CD14-positive monocyte (primary cell): Measurements from ENCODE around the gene CREBL2. TPM values are rescaled to one million over a fixed set of nuclear protein-coding genes. Genes with fewer than 3 reads are reported as not detected.

ENCODE experiments used
- DNase-seq, 3 donors: peaks; one replicate each; pipeline ENCODE4 v3.0.0-alpha.2; 2011 to 2022
- H2AFZ ChIP-seq: 2 replicates; pipeline ENCODE4 v1.6.0; 2012; ENCODE audit warnings: mild to moderate bottlenecking, low read depth, low read length, inconsistent platforms; ENCODE audit not compliant: insufficient read depth, poor library complexity, severe bottlenecking
- H3K27ac ChIP-seq, 2 donors: 1 replicate in 1 of 2; 2 replicates in 1 of 2; pipeline ENCODE4 v1.5.1; 2012 to 2013; ENCODE audit warnings: low read length in 2 of 2, control low read depth in 1 of 2, inconsistent platforms in 1 of 2, low read depth in 1 of 2, mild to moderate bottlenecking in 1 of 2
- H3K27me3 ChIP-seq, 2 donors: one replicate each; pipeline versions ENCODE4 v1.6.0 to v1.6.1; 2011 to 2013; ENCODE audit warnings: low read length in 2 of 2; ENCODE audit not compliant: control insufficient read depth in 2 of 2, insufficient read depth in 2 of 2
- H3K36me3 ChIP-seq, 2 donors: replicated peaks in 1 of 2; 1 replicate in 1 of 2; 2 replicates in 1 of 2; pipeline versions ENCODE4 v1.5.1 to v1.6.1; 2012 to 2013; ENCODE audit warnings: low read length in 2 of 2, control low read depth in 1 of 2, inconsistent platforms in 1 of 2, mild to moderate bottlenecking in 1 of 2; ENCODE audit not compliant: insufficient read depth in 2 of 2, control insufficient read depth in 1 of 2
- H3K4me1 ChIP-seq, 2 donors: 1 replicate in 1 of 2; 2 replicates in 1 of 2; pipeline versions ENCODE4 v1.5.1 to v1.6.1; 2012 to 2013; ENCODE audit warnings: low read length in 2 of 2, control low read depth in 1 of 2, inconsistent platforms in 1 of 2, mild to moderate bottlenecking in 1 of 2, moderate library complexity in 1 of 2; ENCODE audit not compliant: insufficient read depth in 2 of 2, control insufficient read depth in 1 of 2
- H3K4me2 ChIP-seq: replicated peaks from 2 replicates; pipeline ENCODE3; 2012; ENCODE audit warnings: low read length, moderate library complexity, mild to moderate bottlenecking; ENCODE audit not compliant: poor library complexity, severe bottlenecking; ENCODE audit errors: extremely low read depth
- H3K4me3 ChIP-seq, 3 experiments: fragments of 200-600 bp in 1 of 3; sonication (generic) in 1 of 3; replicated peaks in 1 of 3; 1 replicate in 2 of 3; 2 replicates in 1 of 3; pipeline ENCODE4 v1.5.1; 2011 to 2013; ENCODE audit warnings: low read length in 3 of 3, mild to moderate bottlenecking in 3 of 3, control low read depth in 2 of 3, low read depth in 2 of 3, inconsistent platforms in 1 of 3, moderate library complexity in 1 of 3
- H3K79me2 ChIP-seq: 2 replicates; pipeline ENCODE4 v1.6.0; 2012; ENCODE audit warnings: mild to moderate bottlenecking, control low read depth, inconsistent platforms, low read length, moderate library complexity; ENCODE audit not compliant: insufficient read depth
- H3K9ac ChIP-seq: 2 replicates; pipeline ENCODE4 v1.6.0; 2017; ENCODE audit warnings: low read length, mild to moderate bottlenecking; ENCODE audit not compliant: insufficient read depth, poor library complexity, severe bottlenecking
- H3K9me3 ChIP-seq, 2 donors: replicated peaks in 1 of 2; 1 replicate in 1 of 2; 2 replicates in 1 of 2; pipeline versions ENCODE4 v1.5.1 to v1.6.1; 2012 to 2013; ENCODE audit warnings: low read length in 2 of 2, control low read depth in 1 of 2; ENCODE audit not compliant: control insufficient read depth in 1 of 2, insufficient read depth in 1 of 2
- H4K20me1 ChIP-seq: 2 replicates; pipeline ENCODE4 v1.6.0; 2012; ENCODE audit warnings: mild to moderate bottlenecking, low read length, control low read depth, moderate library complexity; ENCODE audit not compliant: insufficient read depth
- H3K27ac Mint-ChIP-seq, 7 donors: one replicate each; pipeline ENCODE4 v1.8.0; 2020; ENCODE audit warnings: mild to moderate bottlenecking in 7 of 7, mixed read lengths in 7 of 7, moderate library complexity in 6 of 7, inconsistent platforms in 2 of 7
- H3K27me3 Mint-ChIP-seq, 3 donors: one replicate each; pipeline ENCODE4 v1.8.0; 2021 to 2022; ENCODE audit warnings: low read depth in 3 of 3, mild to moderate bottlenecking in 3 of 3, mixed read lengths in 3 of 3, moderate library complexity in 3 of 3, inconsistent platforms in 1 of 3
- H3K36me3 Mint-ChIP-seq, 2 donors: one replicate each; pipeline ENCODE4 v1.8.0; 2020; ENCODE audit warnings: mixed read lengths in 2 of 2, inconsistent platforms in 1 of 2, mild to moderate bottlenecking in 1 of 2
- H3K4me1 Mint-ChIP-seq: one replicate; pipeline ENCODE4 v1.8.0; 2020; ENCODE audit warnings: mild to moderate bottlenecking, mixed read lengths
- H3K4me3 Mint-ChIP-seq, 2 donors: one replicate each; pipeline ENCODE4 v1.8.0; 2020; ENCODE audit warnings: mild to moderate bottlenecking in 2 of 2, mixed read lengths in 2 of 2, moderate library complexity in 1 of 2
- H3K9me3 Mint-ChIP-seq, 7 donors: one replicate each; pipeline ENCODE4 v1.8.0; 2020 to 2022; ENCODE audit warnings: mixed read lengths in 7 of 7, mild to moderate bottlenecking in 6 of 7, moderate library complexity in 6 of 7, inconsistent platforms in 2 of 7
- CTCF ChIP-seq: fragments of 200-600 bp; IDR thresholded peaks from one replicate; pipeline ENCODE4 v1.8.0; 2022; ENCODE audit warnings: antibody characterized with exemption, mild to moderate bottlenecking
- WGBS: methylation state at CpG from one replicate; pipeline ENCODE4 v1.1.5; 2013; ENCODE audit warnings: missing lambda C conversion rate; ENCODE audit not compliant: insufficient coverage; 5-methylcytosine and 5-hydroxymethylcytosine counted together
- intact Hi-C, 2 donors: fragments of 100-400 bp; cut with micrococcal nuclease; formaldehyde crosslinking; loops; one replicate each; pipeline versions ENCODE4 v1.15.0 to v1.15.1; 2023
- polyA plus RNA-seq, 3 donors: library from polyadenylated mRNA; depleted of rRNA in 1 of 3; unstranded in 2 of 3; stranded (reverse) in 1 of 3; fragments of 300-500 nt in 2 of 3; fragments of >200 nt in 1 of 3; fragmentation: Illumina TruSeq in 2 of 3; gene quantifications; 1 replicate in 2 of 3; 2 replicates in 1 of 3; pipeline ENCODE4 v1.2.3, GENCODE V29; 2012 to 2021

Gene CREBL2
- polyA plus RNA-seq, 3 donors = 14.4 to 45.9 (median 38.2) TPM

- no peak for TF ChIP-seq CTCF
- Histone ChIP-seq H3K9me3 (no peaks in the 10 kb centered on the region), H2AFZ (no peak overlapping the region), H3K36me3 (no peaks in the 10 kb centered on the region), H3K4me3 (no peak overlapping the region), H3K27me3 (no peaks in the 10 kb centered on the region), H4K20me1 (no peaks in the 10 kb centered on the region), H3K79me2 (no peaks in the 10 kb centered on the region), H3K4me2 (no peak overlapping the region), H3K4me1 (peaks cover 0 to 2% of the 10 kb centered on the region in 2 donors), H3K9ac (no peak overlapping the region), H3K27ac (no peak overlapping the region)
- intact Hi-C loops = no loop called here
- peaks cover 0 to 2% (median 0%) of the 10 kb centered on the region in 7 donors for H3K9me3 Mint-ChIP-seq
- no peaks in the 10 kb centered on the region for H3K36me3 Mint-ChIP-seq
- no peak overlapping the region for H3K27ac Mint-ChIP-seq
- peaks cover 7% of the 10 kb centered on the region for H3K4me1 Mint-ChIP-seq
- no peak for DNase-seq
- no peak overlapping the region for H3K4me3 Mint-ChIP-seq
- H3K27me3 Mint-ChIP-seq = peaks cover 0 to 2% (median 1%) of the 10 kb centered on the region in 3 donors
These were observed 75.2 kb downstream of the CREBL2 start for GRCh38 chr12:12686925-12687324.

- Mint-ChIP-seq H3K27ac (no peak overlapping the region), H3K27me3 (peaks cover 0 to under 1% (median 0%) of the 10 kb centered on the region in 3 donors), H3K9me3 (peaks cover 0 to 2% (median 0%) of the 10 kb centered on the region in 7 donors), H3K4me1 (peaks cover 6% of the 10 kb centered on the region), H3K4me3 (no peak overlapping the region), H3K36me3 (no peaks in the 10 kb centered on the region)
- Histone ChIP-seq H3K9ac (no peak overlapping the region), H4K20me1 (no peaks in the 10 kb centered on the region), H3K4me1 (peaks cover 0 to 4% of the 10 kb centered on the region in 2 donors), H3K9me3 (no peaks in the 10 kb centered on the region), H2AFZ (no peak overlapping the region), H3K4me3 (no peak overlapping the region), H3K27me3 (no peaks in the 10 kb centered on the region), H3K27ac (no peak overlapping the region), H3K79me2 (no peaks in the 10 kb centered on the region), H3K36me3 (no peaks in the 10 kb centered on the region), H3K4me2 (no peak overlapping the region)
- intact Hi-C loops = loop anchor here in 1 of 2 donors (10.0 kb wide), 1 partner anchor 75 kb away; the partner anchor contains the start of gene CREBL2
- 100% methylated on average over 2 of the region's 5 CpGs for WGBS
- no peak for DNase-seq
- TF ChIP-seq CTCF = no peak
These were observed 78.1 kb downstream of the CREBL2 start for GRCh38 chr12:12689647-12690300.
